SU-DHL-6 (cell line): ENCODE results near the gene SOCS7.

Source experiments
- EZH2phosphoT487 ChIP-seq: fragments of 200-600 bp; sonication (generic), shearing (Covaris generic); conservative IDR thresholded peaks from 2 replicates; pipeline ENCODE4 v1.6.1; 2018; ENCODE audit warnings: mild to moderate bottlenecking, antibody characterized with exemption, low read length, moderate library complexity, mixed read lengths
- TF ChIP-seq, protein P1 (sequence below): fragments of 200-600 bp; sonication (generic); IDR thresholded peaks from one replicate; pipeline ENCODE4 v1.5.1; 2017; ENCODE audit warnings: antibody characterized with exemption, mild to moderate bottlenecking, low read length, moderate library complexity; ENCODE audit not compliant: insufficient read depth, poor library complexity, severe bottlenecking

- TF ChIP-seq, protein P1, sequence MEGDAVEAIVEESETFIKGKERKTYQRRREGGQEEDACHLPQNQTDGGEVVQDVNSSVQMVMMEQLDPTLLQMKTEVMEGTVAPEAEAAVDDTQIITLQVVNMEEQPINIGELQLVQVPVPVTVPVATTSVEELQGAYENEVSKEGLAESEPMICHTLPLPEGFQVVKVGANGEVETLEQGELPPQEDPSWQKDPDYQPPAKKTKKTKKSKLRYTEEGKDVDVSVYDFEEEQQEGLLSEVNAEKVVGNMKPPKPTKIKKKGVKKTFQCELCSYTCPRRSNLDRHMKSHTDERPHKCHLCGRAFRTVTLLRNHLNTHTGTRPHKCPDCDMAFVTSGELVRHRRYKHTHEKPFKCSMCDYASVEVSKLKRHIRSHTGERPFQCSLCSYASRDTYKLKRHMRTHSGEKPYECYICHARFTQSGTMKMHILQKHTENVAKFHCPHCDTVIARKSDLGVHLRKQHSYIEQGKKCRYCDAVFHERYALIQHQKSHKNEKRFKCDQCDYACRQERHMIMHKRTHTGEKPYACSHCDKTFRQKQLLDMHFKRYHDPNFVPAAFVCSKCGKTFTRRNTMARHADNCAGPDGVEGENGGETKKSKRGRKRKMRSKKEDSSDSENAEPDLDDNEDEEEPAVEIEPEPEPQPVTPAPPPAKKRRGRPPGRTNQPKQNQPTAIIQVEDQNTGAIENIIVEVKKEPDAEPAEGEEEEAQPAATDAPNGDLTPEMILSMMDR: no peak
- no peak for TF ChIP-seq EZH2phosphoT487
Measured at GRCh38 chr17:38320482-38320881, 31.2 kb upstream of the SOCS7 start.
